ENCODE measurements around the gene PRDM5. TPM values are rescaled to one million over a fixed set of nuclear protein-coding genes. Genes with fewer than 3 reads are reported as not detected.

PRDM5 gene
- total and polyA plus RNA-seq, 7 experiments from 2014 or later: 0.15 to 1.1 (median 0.54) TPM; not detected in 2

- DNase-seq: no peak
- H3K36me3 Mint-ChIP-seq: no peaks in the 10 kb centered on the region
- Histone ChIP-seq H3K4me1 (ENCODE audit: control insufficient read depth in 2 of 2, insufficient read depth in 2 of 2, low read length in 2 of 2) (no peaks in the 10 kb centered on the region), H3K9me3 (ENCODE audit: control insufficient read depth in 2 of 3, low read length in 3 of 3) (no peaks in the 10 kb centered on the region), H3K4me3 (ENCODE audit: low read length) (no peak overlapping the region), H3K27ac (ENCODE audit: low read depth, low read length) (no peak overlapping the region), H3K27me3 (ENCODE audit: control insufficient read depth in 2 of 2, insufficient read depth in 2 of 2, low read length in 2 of 2) (no peaks in the 10 kb centered on the region), H3K36me3 (ENCODE audit: control insufficient read depth in 2 of 3, insufficient read depth in 3 of 3, low read length in 3 of 3) (no peaks in the 10 kb centered on the region)
- CTCF ChIA-PET: no interaction called here
- H3K4me1 Mint-ChIP-seq: no peaks in the 10 kb centered on the region
- ATAC-seq: no peak
- H3K9me3 Mint-ChIP-seq: peaks cover 0 to 2% (median 0%) of the 10 kb centered on the region in 11 donors
- H3K4me3 Mint-ChIP-seq: no peak overlapping the region
- POLR2A ChIA-PET: no interaction called here
- no peak overlapping the region for H3K27ac Mint-ChIP-seq
- intact Hi-C loops (cut with micrococcal nuclease): no loop called here
- H3K27me3 Mint-ChIP-seq: peaks cover 0 to 5% (median 4%) of the 10 kb centered on the region in 5 donors
Measured at GRCh38 chr4:120761070-120761469, 161.5 kb downstream of the PRDM5 start.

GRCh38 chr4:120760047-120760446, 162.5 kb downstream of the PRDM5 start:
- no peak for ATAC-seq
- Histone ChIP-seq H3K4me3 (ENCODE audit: low read length) (no peak overlapping the region), H3K36me3 (ENCODE audit: control insufficient read depth in 2 of 3, insufficient read depth in 3 of 3, low read length in 3 of 3) (no peaks in the 10 kb centered on the region), H3K27me3 (ENCODE audit: control insufficient read depth in 2 of 2, insufficient read depth in 2 of 2, low read length in 2 of 2) (no peaks in the 10 kb centered on the region), H3K4me1 (ENCODE audit: control insufficient read depth in 2 of 2, insufficient read depth in 2 of 2, low read length in 2 of 2) (no peaks in the 10 kb centered on the region), H3K9me3 (ENCODE audit: control insufficient read depth in 2 of 3, low read length in 3 of 3) (no peaks in the 10 kb centered on the region), H3K27ac (ENCODE audit: low read depth, low read length) (no peak overlapping the region)
- Mint-ChIP-seq H3K27ac (no peak overlapping the region), H3K4me3 (no peak overlapping the region), H3K9me3 (peaks cover 0 to 2% (median 0%) of the 10 kb centered on the region in 11 donors), H3K27me3 (peaks cover 0 to 5% (median 4%) of the 10 kb centered on the region in 5 donors), H3K4me1 (no peaks in the 10 kb centered on the region), H3K36me3 (no peaks in the 10 kb centered on the region)
- DNase-seq: no peak
- CTCF ChIA-PET: interaction anchor here (1.1 kb wide), 1 partner anchor 11 kb away, joined by 3 read pairs; no protein-coding TSS in a partner anchor
- POLR2A ChIA-PET: no interaction called here
- intact Hi-C loops (cut with micrococcal nuclease): no loop called here

GRCh38 chr4:120755864-120756263, 166.7 kb downstream of the PRDM5 start:
- intact Hi-C loops (cut with micrococcal nuclease): no loop called here
- DNase-seq: no peak
- no peaks in the 10 kb centered on the region for H3K36me3 Mint-ChIP-seq
- no peak overlapping the region for H3K4me3 Mint-ChIP-seq
- ChIA-PET CTCF (no interaction called here), POLR2A (no interaction called here)
- no peak for ATAC-seq
- peaks cover 0 to 9% (median 2%) of the 10 kb centered on the region in 11 donors for H3K9me3 Mint-ChIP-seq
- no peak overlapping the region for H3K27ac Mint-ChIP-seq
- Histone ChIP-seq H3K9me3 (ENCODE audit: control insufficient read depth in 2 of 3, low read length in 3 of 3) (no peaks in the 10 kb centered on the region), H3K4me1 (ENCODE audit: control insufficient read depth in 2 of 2, insufficient read depth in 2 of 2, low read length in 2 of 2) (no peaks in the 10 kb centered on the region), H3K4me3 (ENCODE audit: low read length) (no peak overlapping the region), H3K36me3 (ENCODE audit: control insufficient read depth in 2 of 3, insufficient read depth in 3 of 3, low read length in 3 of 3) (no peaks in the 10 kb centered on the region), H3K27me3 (ENCODE audit: control insufficient read depth in 2 of 2, insufficient read depth in 2 of 2, low read length in 2 of 2) (no peaks in the 10 kb centered on the region), H3K27ac (ENCODE audit: low read depth, low read length) (no peak overlapping the region)
- H3K4me1 Mint-ChIP-seq: no peaks in the 10 kb centered on the region
- H3K27me3 Mint-ChIP-seq: peaks cover 0 to 5% (median 2%) of the 10 kb centered on the region in 5 donors

GRCh38 chr4:120754590-120754989, 167.9 kb downstream of the PRDM5 start:
- H3K27me3 ChIP-seq (ENCODE audit: control insufficient read depth in 2 of 2, insufficient read depth in 2 of 2, low read length in 2 of 2): no peaks in the 10 kb centered on the region
- Mint-ChIP-seq H3K9me3 (peaks cover 0 to 18% (median 6%) of the 10 kb centered on the region in 11 donors), H3K4me1 (no peaks in the 10 kb centered on the region), H3K36me3 (peaks cover 0 to 7% (median 4%) of the 10 kb centered on the region in 5 donors), H3K27ac (no peak overlapping the region), H3K27me3 (peaks cover 0 to 5% (median 0%) of the 10 kb centered on the region in 5 donors), H3K4me3 (no peak overlapping the region)
- no peak for DNase-seq
- no peaks in the 10 kb centered on the region for H3K36me3 ChIP-seq (ENCODE audit: control insufficient read depth in 2 of 3, insufficient read depth in 3 of 3, low read length in 3 of 3)
- ChIA-PET POLR2A (no interaction called here), CTCF (no interaction called here)
- H3K4me1 ChIP-seq (ENCODE audit: control insufficient read depth in 2 of 2, insufficient read depth in 2 of 2, low read length in 2 of 2): no peaks in the 10 kb centered on the region
- no peak overlapping the region for H3K4me3 ChIP-seq (ENCODE audit: low read length)
- no peak for ATAC-seq
- intact Hi-C loops (cut with micrococcal nuclease): no loop called here
- no peaks in the 10 kb centered on the region for H3K9me3 ChIP-seq (ENCODE audit: control insufficient read depth in 2 of 3, low read length in 3 of 3)
- no peak overlapping the region for H3K27ac ChIP-seq (ENCODE audit: low read depth, low read length)

GRCh38 chr4:120753854-120754253, 168.7 kb downstream of the PRDM5 start:
- Histone ChIP-seq H3K27me3 (ENCODE audit: control insufficient read depth in 2 of 2, insufficient read depth in 2 of 2, low read length in 2 of 2) (no peaks in the 10 kb centered on the region), H3K36me3 (ENCODE audit: control insufficient read depth in 2 of 3, insufficient read depth in 3 of 3, low read length in 3 of 3) (no peaks in the 10 kb centered on the region), H3K4me1 (ENCODE audit: control insufficient read depth in 2 of 2, insufficient read depth in 2 of 2, low read length in 2 of 2) (no peaks in the 10 kb centered on the region), H3K27ac (ENCODE audit: low read depth, low read length) (no peak overlapping the region), H3K9me3 (ENCODE audit: control insufficient read depth in 2 of 3, low read length in 3 of 3) (no peaks in the 10 kb centered on the region), H3K4me3 (ENCODE audit: low read length) (no peak overlapping the region)
- no peaks in the 10 kb centered on the region for H3K4me1 Mint-ChIP-seq
- peaks cover 0 to 5% (median 0%) of the 10 kb centered on the region in 5 donors for H3K27me3 Mint-ChIP-seq
- H3K27ac Mint-ChIP-seq: no peak overlapping the region
- ChIA-PET POLR2A (no interaction called here), CTCF (no interaction called here)
- peaks cover 0 to 7% (median 4%) of the 10 kb centered on the region in 5 donors for H3K36me3 Mint-ChIP-seq
- H3K9me3 Mint-ChIP-seq: peaks cover 0 to 25% (median 6%) of the 10 kb centered on the region in 11 donors
- intact Hi-C loops (cut with micrococcal nuclease): no loop called here
- H3K4me3 Mint-ChIP-seq: no peak overlapping the region
- ATAC-seq (no peak), DNase-seq (no peak)

DNA sequence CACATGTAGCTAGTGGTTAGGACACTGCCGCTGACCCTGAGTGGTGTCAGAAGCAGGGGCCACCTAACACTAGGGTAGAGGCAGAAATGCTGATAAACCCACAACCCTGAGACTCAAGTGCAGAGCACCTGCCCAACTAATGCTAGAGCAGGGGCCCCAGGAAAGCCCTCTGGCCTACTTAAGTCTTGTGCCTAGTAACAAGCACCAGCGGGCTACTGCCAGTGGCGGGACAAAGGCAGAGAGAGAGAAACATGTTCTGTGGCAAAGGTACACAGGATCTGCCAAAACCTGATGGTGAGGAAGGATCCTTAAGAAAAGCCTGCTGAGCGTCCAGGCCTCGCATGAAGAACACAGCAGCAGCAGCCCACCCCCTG, 172.4 kb downstream of the PRDM5 start:
- no peaks in the 10 kb centered on the region for H3K27me3 Mint-ChIP-seq
- intact Hi-C loops (cut with micrococcal nuclease): no loop called here
- ATAC-seq (no peak), DNase-seq (no peak)
- no peaks in the 10 kb centered on the region for H3K36me3 ChIP-seq (ENCODE audit: control insufficient read depth in 2 of 3, insufficient read depth in 3 of 3, low read length in 3 of 3)
- peaks cover 0 to 7% (median 4%) of the 10 kb centered on the region in 5 donors for H3K36me3 Mint-ChIP-seq
- H3K4me1 ChIP-seq (ENCODE audit: control insufficient read depth in 2 of 2, insufficient read depth in 2 of 2, low read length in 2 of 2): no peaks in the 10 kb centered on the region
- H3K9me3 ChIP-seq (ENCODE audit: control insufficient read depth in 2 of 3, low read length in 3 of 3): no peaks in the 10 kb centered on the region
- no peaks in the 10 kb centered on the region for H3K27me3 ChIP-seq (ENCODE audit: control insufficient read depth in 2 of 2, insufficient read depth in 2 of 2, low read length in 2 of 2)
- CTCF ChIA-PET: no interaction called here
- H3K4me3 Mint-ChIP-seq: no peak overlapping the region
- no peak overlapping the region for H3K27ac Mint-ChIP-seq
- H3K9me3 Mint-ChIP-seq: peaks cover 0 to 29% (median 12%) of the 10 kb centered on the region in 11 donors
- no peaks in the 10 kb centered on the region for H3K4me1 Mint-ChIP-seq
- POLR2A ChIA-PET: no interaction called here
- H3K27ac ChIP-seq (ENCODE audit: low read depth, low read length): no peak overlapping the region
- no peak overlapping the region for H3K4me3 ChIP-seq (ENCODE audit: low read length)

DNA sequence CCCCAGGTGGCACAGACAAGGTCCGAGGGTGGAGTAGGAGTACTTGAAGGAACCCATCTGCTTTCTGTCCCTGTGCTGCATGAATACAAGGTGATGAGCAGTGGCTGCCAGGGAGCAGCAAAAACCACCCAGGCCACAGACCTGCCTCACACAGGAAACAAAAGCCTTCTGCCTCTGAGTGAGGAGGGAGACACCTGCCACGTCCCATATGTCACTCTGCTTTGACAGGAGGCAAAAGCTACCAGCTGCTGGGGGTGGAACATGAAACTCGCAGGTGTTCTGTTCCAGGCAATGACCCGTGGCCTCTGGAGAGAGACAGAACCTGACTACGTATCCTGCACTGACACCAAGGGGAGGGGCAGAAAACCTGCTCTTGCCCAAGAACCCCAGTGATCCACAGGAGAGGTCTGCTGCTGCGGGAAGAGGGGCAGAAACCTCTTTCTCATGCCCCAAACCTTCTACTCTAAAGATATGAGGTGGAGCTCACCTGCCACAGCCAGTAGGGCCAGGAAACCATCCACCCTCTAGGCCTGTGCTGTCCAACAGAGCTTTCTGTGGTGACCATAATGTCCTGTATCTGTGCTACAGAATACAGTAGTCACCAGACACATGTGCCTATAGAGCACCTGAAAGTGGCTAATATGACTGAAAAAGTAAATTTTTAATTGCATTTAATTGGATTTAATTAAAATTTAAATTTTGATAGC, 172.9 kb downstream of the PRDM5 start:
- POLR2A ChIA-PET: no interaction called here
- H3K4me1 Mint-ChIP-seq: no peaks in the 10 kb centered on the region
- H3K36me3 ChIP-seq (ENCODE audit: control insufficient read depth in 2 of 3, insufficient read depth in 3 of 3, low read length in 3 of 3): no peaks in the 10 kb centered on the region
- no peaks in the 10 kb centered on the region for H3K4me1 ChIP-seq (ENCODE audit: control insufficient read depth in 2 of 2, insufficient read depth in 2 of 2, low read length in 2 of 2)
- H3K27me3 ChIP-seq (ENCODE audit: control insufficient read depth in 2 of 2, insufficient read depth in 2 of 2, low read length in 2 of 2): no peaks in the 10 kb centered on the region
- intact Hi-C loops (cut with micrococcal nuclease): no loop called here
- no peak overlapping the region for H3K4me3 Mint-ChIP-seq
- no peak overlapping the region for H3K27ac ChIP-seq (ENCODE audit: low read depth, low read length)
- CTCF ChIA-PET: interaction anchor here (0.7 kb wide), 1 partner anchor 10 kb away, joined by 3 read pairs; no protein-coding TSS in a partner anchor
- DNase-seq: peak in 1 of 9 donors; percentile 1
- peak; percentile 18 for ATAC-seq
- H3K27ac Mint-ChIP-seq: no peak overlapping the region
- peaks cover 0 to 29% (median 12%) of the 10 kb centered on the region in 11 donors for H3K9me3 Mint-ChIP-seq
- H3K4me3 ChIP-seq (ENCODE audit: low read length): no peak overlapping the region
- no peaks in the 10 kb centered on the region for H3K27me3 Mint-ChIP-seq
- peaks cover 0 to 7% (median 4%) of the 10 kb centered on the region in 5 donors for H3K36me3 Mint-ChIP-seq
- H3K9me3 ChIP-seq (ENCODE audit: control insufficient read depth in 2 of 3, low read length in 3 of 3): no peaks in the 10 kb centered on the region

All from naive thymus-derived CD4-positive, alpha-beta T cell (primary cell).